Measurements from ENCODE around the gene E2F6.

The E2F6 gene

DNA sequence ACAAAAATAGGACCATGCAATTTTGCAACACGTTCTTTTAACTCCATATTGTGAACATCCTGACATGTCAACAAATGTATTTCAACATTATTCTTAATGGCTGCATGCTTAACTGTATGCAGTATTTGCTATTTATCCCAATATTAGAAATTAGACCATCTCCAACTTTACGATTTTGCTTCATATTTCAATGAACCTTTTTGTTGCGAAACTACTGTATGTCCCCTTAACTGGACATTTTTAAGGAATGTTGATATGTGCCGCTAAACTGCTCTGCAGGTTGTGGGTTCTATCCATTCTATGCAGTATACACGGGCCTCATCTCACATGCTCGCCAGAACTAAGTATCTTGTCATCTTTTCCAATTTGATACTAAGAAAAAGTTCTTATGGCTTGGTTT, 11.1 kb downstream of the E2F6 start:
- DNase-seq: no peak

DNA sequence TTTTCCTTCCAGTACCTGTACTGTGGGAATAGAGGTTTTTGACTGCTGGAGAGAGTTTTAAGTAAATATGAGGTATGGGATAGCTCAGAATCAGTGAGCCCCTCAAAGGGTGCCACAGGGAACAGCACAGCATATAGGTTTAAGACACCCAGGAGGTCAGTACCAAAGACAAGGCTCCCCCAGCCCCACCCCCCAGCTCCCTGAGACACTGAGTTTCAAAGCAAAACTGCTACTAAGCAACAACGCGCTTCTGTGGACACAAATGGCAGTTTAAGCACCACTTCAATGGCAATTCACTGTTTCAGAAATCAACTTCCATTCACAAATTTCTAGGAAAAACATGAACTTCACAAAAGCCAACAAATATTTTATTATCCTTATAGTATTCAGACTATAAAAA, 15.2 kb downstream of the E2F6 start:
- DNase-seq: no peak

DNA sequence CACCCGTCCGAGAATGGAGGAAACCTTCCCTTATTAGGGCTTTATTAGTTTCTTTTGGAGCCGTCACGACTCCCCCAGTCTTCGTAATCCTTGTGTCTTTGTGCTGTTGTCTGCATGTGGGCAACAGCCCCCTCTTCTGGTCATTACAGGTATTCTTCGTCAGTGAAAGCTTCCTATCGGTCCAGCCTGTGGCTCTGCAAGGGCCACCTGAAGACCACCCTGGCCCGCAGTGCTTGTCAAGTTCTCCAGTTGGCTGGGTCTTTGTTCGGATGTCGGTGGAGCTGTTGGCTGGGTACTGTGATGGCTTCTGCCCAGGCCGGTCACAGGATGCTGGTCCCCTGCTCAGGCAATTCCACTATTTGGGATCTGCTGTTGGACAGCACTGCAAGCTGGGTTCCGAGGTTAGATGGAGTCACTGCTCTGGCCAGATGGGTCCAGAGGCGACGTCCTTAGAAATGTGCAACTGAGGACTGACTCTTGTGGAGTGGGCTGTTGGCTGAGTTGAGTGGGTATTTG, 19.2 kb downstream of the E2F6 start:
- DNase-seq: peak; percentile 94

DNA sequence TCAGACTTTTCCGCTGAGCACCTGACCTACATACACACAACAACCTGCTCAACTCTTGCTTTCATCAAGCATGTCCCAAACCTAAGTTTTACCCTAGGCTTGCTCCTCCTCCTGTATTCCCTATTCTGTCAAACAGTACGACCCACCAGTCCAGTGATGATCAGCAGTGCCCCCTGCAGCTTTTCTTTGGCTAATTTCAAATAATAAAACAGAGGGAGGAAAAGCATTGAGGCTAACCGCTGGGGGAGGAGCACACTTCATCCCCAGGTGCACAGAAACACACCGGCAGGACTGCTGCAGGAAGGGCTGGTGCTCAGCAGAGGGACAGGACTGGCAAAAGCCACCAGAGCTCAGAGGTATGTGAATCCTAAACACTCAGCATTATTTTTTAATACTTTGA, 21.2 kb downstream of the E2F6 start:
- peak; percentile 12 for DNase-seq

DNA sequence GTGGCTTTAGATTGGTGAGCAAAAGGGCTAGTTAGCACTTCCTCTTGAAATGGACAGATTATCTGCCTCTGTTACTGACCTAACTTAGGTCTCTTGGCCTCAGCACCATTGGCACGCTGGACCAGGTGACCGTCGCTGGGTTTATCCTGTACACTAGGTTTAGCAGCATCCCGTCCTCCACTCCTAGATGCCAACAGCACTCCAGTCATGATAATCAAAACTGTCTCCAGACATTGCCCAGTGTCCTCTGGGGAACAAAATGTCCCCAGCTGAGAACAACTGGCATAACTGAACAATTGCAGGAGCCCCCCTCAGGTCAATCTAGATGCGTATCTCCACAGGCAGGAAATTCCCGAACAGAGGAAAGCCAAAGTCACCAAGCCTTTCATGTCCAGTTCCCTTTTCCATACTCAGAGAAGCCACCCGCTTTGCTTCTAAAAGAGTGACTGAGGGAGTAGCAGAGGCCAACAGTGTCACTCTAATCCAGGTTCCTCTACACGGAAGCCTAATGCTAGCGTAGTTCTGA, 27.3 kb downstream of the E2F6 start:
- no peak for DNase-seq

DNA sequence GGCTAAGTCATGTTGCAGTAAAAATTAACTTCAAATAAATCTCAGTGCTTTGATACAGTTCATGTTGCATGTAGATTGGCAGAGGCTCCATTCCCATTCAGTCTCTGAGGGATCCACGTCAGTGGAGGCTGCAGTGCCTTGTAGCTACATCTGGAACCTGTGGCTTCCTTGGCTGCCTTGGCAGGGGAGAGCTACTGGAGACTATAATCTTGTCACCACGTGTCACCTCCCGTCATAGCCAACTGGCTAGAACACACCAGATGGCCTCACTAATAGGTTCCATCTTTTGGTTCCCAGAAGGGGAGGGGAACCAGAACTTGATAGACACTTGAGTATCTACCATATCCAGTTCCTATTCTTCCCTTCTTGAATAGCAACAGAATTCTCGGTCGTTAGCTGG, 28.4 kb downstream of the E2F6 start:
- DNase-seq: peak; percentile 26

DNA sequence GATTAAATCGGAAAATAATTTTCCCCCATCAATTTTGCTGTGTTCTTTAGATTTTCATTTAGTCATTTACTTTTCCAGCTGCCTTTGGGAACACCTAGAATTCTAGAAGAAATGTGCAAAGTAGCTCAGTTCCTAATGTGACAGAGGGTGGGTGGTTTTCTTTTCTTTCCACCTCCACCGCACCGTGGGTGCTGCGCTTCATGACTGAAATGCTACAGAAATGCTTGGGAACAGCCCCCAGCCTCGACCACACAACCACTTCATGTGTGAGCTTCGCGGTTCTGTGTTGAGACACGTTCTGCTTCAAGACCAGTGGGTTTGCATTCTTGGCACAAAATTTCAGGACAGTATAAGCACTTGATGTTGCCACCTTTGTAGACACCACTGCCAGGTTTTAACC, 30.9 kb downstream of the E2F6 start:
- no peak for DNase-seq

DNA sequence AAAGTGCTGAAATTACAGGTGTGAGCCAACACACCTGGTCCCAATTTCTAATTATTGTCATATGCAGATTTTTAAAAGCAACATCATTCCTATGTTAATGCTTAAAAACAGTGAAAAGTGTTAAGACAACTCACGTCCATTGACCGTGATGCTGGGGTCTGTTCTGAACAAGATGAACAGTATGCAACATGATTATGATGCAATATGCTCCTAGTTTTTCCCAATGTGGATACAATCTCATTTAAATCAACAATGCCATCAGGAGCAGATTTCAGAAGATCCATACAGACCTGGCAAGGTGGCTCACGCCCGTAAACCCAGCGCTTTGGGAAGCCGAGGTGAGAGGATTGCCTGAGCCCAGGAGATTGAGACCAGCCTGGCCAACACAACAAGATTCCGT, 31.5 kb downstream of the E2F6 start:
- DNase-seq: no peak

DNA sequence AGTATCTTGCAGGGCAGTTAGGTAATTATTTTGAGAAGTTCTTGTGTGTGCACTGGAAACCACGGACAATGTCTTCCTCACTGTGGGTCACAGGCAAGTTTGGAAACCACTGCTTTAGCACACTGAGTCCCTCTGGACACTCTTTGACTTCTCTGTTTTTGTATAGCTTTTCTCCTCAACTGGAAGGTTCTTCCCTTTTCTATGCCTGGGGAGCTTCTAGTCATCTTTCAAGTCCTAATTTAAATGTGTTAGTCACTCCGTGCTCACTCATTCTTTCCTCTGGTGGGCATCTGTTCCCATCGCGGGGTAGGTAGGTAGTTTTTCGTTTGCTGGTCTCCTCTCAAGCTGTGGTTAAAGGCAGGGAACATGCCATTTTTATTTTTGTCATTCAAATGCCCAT, 32.1 kb downstream of the E2F6 start:
- DNase-seq: no peak

DNA sequence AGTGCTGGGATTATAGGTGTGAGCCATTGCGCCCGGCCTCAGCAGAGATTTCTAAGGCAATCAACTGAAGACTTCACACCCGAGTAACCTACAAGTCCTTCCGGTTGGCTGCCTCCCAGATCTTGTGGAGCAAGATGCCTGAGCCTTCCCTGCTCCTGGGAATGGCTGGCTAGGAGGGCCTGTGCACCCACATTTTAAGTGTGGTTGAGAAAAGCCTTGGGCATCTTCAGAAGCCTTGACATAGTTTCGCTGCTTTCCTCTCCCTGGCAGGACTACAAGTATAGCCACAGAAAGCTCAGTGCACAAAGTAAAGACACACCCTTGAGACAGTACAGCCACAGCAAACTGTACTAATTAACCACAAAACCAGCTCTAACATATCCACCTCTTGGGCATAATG, 35.2 kb downstream of the E2F6 start:
- no peak for DNase-seq

DNA sequence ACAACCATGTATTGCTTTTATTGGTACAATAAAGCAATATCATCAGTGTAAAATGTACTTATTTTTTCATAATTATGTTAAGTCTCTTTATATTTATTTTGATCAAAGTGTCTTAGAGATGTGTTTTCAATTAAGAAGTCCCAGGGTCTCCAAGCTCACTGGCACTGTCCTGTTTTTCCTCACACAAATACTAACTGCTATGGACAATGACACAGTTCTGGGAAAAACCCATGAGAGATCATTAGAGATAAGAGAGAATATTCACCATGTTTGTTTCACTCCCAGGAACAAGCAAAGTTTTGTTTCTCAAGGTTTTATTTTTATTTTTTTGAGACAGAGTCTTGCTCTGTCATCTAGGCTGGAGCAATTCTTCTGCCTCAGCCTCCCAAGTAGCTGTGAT, 38.7 kb downstream of the E2F6 start:
- DNase-seq: no peak

DNA sequence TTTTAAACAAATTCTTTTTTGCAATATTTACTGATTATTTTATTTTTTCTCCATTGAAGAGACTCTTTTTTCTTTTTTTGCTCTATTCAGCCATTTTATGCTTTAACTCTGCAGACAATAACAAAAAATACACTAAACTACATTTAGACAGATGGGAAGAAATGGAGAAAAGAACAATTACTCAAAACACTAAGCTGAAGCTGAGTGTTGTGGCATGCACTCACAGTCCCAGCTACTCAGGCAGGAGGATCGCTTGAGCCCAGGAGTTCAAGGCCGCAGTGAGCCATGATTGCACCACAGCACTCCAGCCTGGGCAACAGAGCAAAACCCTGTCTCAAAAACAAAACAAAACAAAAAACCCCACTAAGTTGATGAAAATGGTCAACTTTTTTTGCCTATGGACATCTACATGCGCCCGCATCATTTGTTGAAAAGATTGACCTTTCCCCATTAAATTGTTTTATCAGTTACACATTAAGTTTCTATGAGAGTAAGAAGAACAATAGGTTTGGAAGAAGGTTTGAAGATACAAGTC, 43.0 kb downstream of the E2F6 start:
- DNase-seq: no peak

DNA sequence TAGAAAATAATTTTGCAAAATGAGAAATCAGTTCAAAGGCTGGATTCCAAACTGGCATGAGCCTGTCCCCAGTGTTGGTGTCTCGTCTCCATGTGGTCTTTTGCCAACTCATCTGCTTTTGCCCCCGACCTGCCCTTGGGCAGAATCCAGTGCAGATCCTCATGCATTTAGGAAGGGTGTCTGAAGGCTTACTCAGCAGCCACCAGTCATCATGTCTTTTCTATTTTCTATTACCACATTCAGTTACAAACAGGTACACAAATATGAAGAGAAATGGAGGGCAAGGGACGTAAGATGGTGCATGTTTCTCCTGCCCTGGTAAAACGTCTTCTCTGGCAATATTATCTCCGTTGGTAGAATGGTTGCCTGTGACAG, 43.5 kb downstream of the E2F6 start:
- DNase-seq: no peak

DNA sequence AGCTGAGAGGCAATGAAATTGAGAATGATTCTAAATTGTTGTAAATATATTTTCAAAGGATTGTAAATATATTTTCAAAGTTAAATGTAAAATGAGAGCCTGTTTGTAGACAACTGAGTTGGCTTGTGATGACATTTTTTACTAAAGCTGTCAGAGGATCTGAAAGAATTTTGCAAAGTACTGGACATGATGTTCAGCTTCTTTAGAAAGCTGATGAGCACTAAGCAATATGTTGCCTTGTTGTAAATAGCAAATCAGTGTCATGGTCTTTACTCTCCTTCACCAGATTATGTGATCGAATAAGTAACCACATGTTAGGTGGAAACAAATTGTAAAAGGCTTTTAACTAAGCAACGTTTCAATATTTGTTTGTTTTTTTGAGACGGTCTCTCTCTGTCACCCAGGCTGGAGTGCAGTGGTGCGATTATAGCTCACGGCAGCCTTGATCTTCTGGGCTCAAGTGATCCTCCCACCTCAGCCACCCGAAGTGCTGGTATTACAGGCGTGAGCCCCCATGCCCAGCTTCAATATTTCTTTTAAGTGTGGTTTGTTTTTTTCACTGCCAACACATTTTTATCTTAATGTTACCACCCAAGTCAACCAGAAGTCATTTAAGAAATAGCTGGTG, 44.0 kb downstream of the E2F6 start:
- DNase-seq: no peak

DNA sequence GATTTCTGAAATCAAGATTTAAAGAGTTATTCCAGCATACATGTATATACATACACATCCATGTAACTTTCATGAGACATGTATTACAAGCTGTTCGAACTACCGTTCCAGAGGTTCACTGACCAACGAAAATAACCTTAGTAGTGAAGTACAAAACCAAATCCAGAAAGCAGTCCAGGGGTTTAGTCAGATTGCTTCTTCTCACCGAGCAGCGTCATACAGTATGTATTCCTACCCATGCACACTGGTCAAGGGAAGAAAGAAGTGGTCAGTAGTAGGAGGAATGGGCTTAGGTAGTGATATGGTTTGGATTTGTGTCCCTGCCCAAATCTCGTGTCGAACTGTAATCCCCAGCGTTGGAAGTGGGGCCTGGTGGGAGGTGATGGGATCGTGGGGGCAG, 45.3 kb downstream of the E2F6 start:
- DNase-seq: no peak

DNA sequence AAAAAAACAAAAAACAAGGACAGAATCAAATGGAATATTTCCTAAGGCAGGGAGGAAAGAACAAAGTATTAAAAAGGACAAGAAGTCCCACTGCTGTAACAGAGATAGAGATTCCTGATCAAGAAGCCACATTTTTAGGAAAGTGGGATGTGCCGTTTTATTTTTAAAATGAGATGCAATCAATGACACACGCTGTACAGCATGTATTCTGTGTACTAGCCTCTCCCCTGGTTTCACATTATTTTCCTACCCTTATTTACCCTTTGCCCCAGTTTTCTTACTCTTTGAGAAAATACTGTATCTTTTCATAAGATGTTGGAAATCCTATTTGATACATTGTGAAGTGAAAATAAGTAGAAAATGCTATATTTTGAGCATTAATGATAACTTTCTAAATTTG, 45.8 kb downstream of the E2F6 start:
- DNase-seq: no peak

DNA sequence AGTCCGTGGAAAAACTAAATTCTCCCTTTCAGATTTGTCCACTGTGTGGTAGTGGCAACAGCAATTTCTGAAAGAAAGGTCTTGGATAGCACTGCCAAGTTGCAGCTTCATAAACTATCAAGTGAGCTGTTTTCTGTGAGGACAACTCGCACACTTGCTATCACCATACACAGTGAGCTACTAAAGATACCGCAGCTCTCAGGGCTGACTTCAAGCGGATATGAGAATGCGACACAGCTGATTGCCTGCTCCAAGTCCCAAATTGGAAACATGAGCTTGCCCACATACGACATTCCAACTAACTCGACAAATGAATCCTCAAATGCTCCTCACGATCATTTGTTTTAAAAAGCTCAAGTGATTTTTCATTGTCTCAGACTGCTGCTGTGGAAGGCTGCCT, 46.2 kb downstream of the E2F6 start:
- no peak for DNase-seq

DNA sequence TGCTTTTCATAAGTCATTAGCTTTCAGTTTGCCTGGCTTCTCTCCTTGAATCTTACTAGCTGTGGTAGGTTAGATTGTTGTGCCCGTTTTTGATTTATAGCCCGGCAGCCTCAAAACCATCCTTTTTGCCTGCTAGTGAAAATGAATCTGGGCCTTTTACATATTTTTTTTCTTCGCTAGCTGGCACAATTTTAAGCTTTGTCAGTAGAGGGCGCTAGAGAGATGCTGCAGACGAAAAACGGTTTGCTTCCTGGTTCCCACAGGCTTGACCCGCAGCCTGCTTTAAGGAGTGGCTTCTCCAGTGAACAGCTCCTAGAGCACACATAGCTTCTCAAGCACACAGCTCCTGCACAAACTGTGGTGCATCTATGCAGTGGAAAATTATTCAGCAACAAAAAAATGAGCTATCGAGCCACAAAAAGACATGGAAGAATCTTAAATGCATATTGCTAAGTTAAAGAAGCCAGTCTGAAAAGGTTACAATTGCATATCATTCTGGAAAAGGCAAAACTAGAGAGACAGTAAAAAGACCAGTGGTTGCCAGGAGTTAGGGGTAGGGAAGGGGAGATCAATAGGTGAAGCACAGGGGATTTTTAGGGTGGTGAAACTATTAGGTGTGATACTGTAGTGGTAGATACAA, 47.9 kb downstream of the E2F6 start:
- no peak for DNase-seq

DNA sequence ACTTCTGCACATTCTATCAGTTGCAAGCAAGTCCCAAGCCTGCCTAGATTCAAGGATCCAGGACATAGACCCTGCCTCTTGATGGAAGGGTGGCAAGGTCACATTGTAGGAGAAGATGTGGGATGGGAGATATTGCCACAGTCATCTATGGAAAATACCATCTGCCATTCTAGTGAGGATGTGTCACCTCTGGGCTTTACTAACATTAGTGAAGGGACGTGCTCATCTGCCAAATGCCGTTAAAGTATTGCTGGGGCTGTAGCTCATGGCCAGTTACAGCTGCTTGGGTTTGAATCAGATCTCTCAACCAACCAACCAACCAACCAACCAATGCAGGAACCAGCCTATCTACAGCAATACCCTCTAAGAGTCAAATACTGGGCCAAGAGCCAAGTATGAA, 49.0 kb downstream of the E2F6 start:
- DNase-seq: no peak

DNA sequence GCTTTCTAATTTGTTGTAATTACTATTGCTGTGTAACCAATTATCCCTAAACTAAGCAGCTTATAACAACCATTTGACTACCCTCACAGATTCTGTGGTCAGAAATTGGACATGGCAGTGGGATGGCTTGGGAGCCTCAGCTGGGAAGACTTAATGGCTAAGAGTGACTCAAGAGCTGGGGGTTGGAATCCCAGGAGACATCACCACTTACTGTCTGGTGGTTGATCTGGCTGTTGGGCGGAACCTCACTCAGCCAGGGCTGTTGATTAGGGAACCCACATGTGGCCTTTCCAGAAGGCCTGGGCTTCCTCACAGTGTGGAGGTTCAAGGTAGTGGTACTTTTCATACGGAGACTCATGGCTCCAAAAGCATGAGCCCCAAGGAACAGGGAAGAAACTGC, 49.8 kb downstream of the E2F6 start:
- peak; percentile 50 for DNase-seq

DNA sequence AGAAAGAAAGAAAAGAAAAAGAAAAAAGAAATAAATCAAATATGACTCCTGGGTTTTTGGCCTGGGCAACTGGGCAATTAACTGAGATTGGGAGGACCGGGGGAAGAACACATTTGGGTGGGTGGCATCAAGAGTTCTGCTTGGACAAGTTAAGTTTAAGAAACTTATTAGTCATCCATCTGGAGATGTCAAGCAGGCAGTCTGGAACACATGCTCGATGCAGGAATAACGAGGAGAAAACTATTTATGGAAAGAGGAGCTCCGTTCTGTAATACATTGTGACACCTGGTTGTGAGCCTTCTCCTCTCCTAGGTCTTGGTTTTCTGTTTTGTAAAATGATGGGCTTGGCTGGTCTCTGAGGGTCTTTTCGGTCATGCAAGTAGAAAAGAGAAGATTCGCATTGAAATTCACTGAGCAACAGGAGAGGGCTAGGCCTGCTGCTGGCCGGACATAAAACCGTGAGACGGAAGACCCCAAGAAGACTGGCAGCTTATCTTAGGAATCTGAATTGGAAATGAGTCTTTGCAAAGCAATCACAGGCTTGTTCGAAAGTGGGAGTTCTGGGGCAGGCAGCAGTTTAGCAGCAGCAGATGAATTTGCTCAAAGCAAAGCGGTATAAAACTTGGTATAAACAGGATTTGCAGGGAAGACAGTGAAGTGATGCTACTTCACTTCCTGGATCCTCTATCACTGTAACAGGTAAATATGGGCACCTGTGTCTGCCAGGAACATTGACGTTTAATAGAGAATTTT, 51.4 kb downstream of the E2F6 start:
- DNase-seq: no peak

DNA sequence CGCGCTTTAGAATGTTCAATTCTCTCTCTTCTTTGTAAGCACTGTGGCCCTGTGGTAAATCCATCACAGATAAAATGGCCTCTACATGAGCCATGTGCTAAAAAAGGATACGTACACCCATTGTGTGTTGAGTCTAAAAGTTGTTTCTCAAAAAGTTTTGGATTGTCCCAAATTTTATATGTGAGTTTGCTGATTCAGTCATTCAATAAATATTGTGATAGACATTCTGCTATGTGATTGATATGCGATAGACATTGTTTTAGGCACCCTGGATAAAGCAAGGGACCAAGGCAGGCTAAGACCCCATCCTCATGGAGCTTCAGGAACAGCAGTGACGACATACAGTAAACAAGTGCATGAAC, 53.5 kb downstream of the E2F6 start:
- no peak for DNase-seq

DNA sequence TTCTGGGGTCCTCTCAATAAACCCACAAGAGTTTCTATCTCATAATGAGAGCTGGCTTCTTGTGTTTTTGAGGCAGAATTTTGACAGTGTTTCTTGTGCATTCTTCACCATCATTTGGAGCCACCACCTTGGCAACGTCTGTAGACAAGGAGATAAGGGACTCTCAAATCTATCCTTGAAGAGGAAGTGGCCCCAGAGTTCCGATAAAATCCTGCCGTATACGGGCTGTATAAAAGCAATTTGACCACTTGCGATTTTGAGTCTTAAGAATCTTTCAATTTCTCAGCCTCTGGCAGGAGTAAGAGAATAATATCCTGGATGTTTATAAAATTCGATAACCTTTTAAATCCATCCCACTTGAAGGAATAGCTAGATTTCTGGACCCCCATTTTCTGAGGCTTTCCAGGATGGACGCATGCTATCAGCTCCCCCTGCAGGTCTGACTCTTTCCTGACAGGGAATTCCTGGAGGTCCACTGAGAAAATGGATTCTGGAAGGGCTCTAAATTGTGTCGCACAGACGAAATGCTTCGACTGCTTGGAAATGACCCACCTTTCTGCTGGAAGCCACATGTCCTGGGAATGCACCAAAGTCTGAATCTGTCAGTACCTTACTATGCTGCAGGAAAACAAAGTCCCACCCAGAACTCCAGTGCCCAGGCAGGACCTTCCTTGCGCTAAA, 54.1 kb downstream of the E2F6 start:
- peak; percentile 80 for DNase-seq
